Measurements from ENCODE around the gene AMBRA1. TPM values are rescaled to one million over a fixed set of nuclear protein-coding genes. Genes with fewer than 3 reads are reported as not detected.

The AMBRA1 gene
- total RNA-seq, 4 donors from 2014 or later: 36.0 to 59.2 (median 51.9) TPM

DNA sequence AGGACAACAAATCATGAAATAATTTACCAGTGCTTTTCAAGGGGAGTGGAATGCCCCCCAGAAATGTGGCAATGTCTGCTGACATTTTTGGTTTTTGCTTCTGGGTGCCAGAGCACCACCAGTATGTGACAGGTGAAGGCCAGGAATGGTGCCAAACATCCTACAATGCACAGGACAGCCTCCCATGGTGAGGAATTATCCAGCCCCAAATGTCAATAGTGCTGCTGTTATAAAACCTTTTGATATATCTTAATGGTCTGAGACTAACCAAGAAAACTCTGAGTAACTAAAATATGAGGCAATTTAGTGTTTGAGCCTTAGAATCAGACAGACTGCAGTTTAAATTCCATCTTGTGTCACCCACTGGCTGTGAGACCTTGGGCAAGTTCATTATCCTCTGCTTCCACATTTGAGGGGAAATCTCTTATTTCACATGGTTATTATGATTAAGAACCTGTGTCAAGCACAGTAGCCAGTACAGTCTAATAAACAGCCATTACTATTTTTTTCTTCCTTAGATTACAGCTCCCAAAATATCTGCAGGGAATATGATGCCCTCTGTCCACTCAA, 69.5 kb downstream of the AMBRA1 start:
- Histone ChIP-seq H3K4me1 (peaks cover 0 to 2% of the 10 kb centered on the region in 2 donors), H3K27me3 (no peaks in the 10 kb centered on the region), H3K4me3 (replicated peaks in 1 of 3) (no peak overlapping the region), H3K36me3 (no peaks in the 10 kb centered on the region), H3K9me3 (no peaks in the 10 kb centered on the region), H3K27ac (no peak overlapping the region)
- intact Hi-C loops (cut with DNase I): no loop called here
- TF ChIP-seq POLR2A (IDR thresholded peaks at IDR 0.05): no peak
- TF ChIP-seq, protein P1, sequence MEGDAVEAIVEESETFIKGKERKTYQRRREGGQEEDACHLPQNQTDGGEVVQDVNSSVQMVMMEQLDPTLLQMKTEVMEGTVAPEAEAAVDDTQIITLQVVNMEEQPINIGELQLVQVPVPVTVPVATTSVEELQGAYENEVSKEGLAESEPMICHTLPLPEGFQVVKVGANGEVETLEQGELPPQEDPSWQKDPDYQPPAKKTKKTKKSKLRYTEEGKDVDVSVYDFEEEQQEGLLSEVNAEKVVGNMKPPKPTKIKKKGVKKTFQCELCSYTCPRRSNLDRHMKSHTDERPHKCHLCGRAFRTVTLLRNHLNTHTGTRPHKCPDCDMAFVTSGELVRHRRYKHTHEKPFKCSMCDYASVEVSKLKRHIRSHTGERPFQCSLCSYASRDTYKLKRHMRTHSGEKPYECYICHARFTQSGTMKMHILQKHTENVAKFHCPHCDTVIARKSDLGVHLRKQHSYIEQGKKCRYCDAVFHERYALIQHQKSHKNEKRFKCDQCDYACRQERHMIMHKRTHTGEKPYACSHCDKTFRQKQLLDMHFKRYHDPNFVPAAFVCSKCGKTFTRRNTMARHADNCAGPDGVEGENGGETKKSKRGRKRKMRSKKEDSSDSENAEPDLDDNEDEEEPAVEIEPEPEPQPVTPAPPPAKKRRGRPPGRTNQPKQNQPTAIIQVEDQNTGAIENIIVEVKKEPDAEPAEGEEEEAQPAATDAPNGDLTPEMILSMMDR (IDR thresholded peaks at IDR 0.05): no peak
- no peak for DNase-seq

DNA sequence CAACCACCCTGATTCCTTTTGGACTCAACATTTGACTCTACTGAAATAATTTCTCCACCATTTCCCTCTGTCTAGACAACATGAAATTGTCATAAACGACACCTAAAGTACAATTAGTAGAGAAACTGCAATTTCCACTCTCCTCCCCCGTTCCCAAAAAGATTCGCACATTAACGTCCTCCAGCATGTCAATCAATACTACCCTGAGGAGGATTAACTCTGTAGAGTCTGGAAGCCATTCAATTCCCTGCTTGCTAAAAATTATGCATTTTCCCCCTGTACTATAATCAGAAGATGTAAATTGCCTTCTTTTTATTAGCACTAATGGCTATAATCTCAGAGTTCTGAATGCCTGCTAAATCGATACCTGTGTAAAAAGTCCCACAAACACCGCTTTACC, 70.5 kb downstream of the AMBRA1 start:
- 80 to 87% methylated on average over 6 of the region's 6 CpGs for WGBS, 2 donors
- no peaks in the 10 kb centered on the region for H3K9me3 ChIP-seq
- no peaks in the 10 kb centered on the region for H3K36me3 ChIP-seq
- intact Hi-C loops (cut with DNase I): no loop called here
- H3K4me1 ChIP-seq: no peaks in the 10 kb centered on the region
- no peak for DNase-seq
- H3K4me3 ChIP-seq (replicated peaks in 1 of 3): no peak overlapping the region
- no peak overlapping the region for H3K27ac ChIP-seq
- H3K27me3 ChIP-seq: no peaks in the 10 kb centered on the region
- TF ChIP-seq, protein P1 (IDR thresholded peaks at IDR 0.05): no peak
- no peak for TF ChIP-seq POLR2A (IDR thresholded peaks at IDR 0.05)

- no peak overlapping the region for H3K4me3 ChIP-seq (replicated peaks in 1 of 3)
- no peak for DNase-seq
- H3K9me3 ChIP-seq: no peaks in the 10 kb centered on the region
- no peak for TF ChIP-seq POLR2A (IDR thresholded peaks at IDR 0.05)
- TF ChIP-seq, protein P1 (IDR thresholded peaks at IDR 0.05): no peak
- H3K27me3 ChIP-seq: no peaks in the 10 kb centered on the region
- WGBS, 2 donors: 89 to 91% methylated on average over 5 of the region's 5 CpGs
- H3K4me1 ChIP-seq: no peaks in the 10 kb centered on the region
- intact Hi-C loops (cut with DNase I): no loop called here
- H3K36me3 ChIP-seq: no peaks in the 10 kb centered on the region
- no peak overlapping the region for H3K27ac ChIP-seq
Observed at GRCh38 chr11:46522682-46523281, 71.0 kb downstream of the AMBRA1 start.

- DNase-seq: no peak
- intact Hi-C loops (cut with DNase I): no loop called here
- Histone ChIP-seq H3K36me3 (no peaks in the 10 kb centered on the region), H3K4me3 (replicated peaks in 1 of 3) (no peak overlapping the region), H3K4me1 (no peaks in the 10 kb centered on the region), H3K9me3 (no peaks in the 10 kb centered on the region), H3K27me3 (no peaks in the 10 kb centered on the region), H3K27ac (no peak overlapping the region)
- 77 to 81% methylated on average over 4 of the region's 4 CpGs for WGBS, 2 donors
- TF ChIP-seq, protein P1 (IDR thresholded peaks at IDR 0.05): no peak
- no peak for TF ChIP-seq POLR2A (IDR thresholded peaks at IDR 0.05)
Observed at GRCh38 chr11:46521961-46522681, 71.7 kb downstream of the AMBRA1 start.
